ENCODE measurements around the gene DHH.

The DHH gene

DNA sequence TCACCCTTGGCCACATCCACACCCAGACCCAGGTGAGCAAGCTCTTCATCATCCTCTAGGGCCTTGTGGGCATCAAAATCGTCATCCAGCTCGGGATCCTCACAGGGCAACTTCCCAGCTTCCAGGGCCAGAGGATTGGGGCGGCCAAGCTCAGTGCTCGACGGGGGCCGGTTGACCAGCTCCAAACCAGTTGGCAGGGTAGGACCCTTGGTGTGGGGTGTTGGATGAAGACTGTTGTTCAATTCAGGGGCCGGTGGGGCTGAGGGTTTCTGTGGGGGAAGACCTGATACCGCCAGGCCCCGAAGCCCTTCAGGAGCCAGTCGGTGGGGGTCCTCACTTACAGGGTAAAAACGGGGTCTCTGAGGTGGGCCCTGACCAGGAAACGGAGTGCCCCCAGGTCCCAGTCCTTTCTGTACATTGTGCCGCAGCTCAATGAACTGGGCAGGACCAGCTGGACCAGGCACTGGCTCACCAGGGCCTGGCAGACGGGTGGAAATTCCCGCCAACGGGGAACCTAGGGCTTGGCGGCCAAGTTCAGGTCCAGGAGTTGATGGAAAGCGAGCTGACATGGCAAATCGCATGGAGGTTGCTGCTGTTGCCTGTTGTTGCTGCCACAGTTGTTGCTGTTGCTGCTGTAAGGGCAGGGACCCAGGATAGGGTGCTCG lies 56.2 kb downstream of the DHH start:
- Mint-ChIP-seq H3K27me3 (no peaks in the 10 kb centered on the region), H3K4me1 (peaks cover 5% of the 10 kb centered on the region), H3K36me3 (ENCODE audit: insufficient read depth) (peaks cover 47% of the 10 kb centered on the region), H3K9me3 (no peaks in the 10 kb centered on the region), H3K4me3 (no peak overlapping the region), H3K27ac (ENCODE audit: low read depth) (no peak overlapping the region)
- ATAC-seq (replicated peaks; ENCODE audit: extremely low read depth, poor library complexity, severe bottlenecking): no peak
- no peak for DNase-seq (ENCODE audit: low spot score in 2 of 2)

DNA sequence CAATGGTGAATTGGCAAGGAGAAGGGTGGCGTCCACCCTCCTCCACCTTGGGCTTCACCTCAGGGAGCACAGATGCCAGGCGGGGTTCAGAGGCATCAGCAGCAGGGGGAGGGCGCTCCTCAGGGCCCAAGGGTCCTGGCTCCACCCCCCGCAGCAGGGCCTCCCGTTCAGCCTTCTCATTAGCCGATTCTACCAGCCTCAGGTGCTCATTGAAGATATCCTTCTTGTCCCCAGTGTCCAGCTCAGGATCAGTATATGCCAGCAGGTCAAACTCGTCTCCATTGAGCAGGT lies 56.7 kb downstream of the DHH start:
- H3K9me3 Mint-ChIP-seq: no peaks in the 10 kb centered on the region
- no peak overlapping the region for H3K27ac Mint-ChIP-seq (ENCODE audit: low read depth)
- H3K27me3 Mint-ChIP-seq: no peaks in the 10 kb centered on the region
- H3K4me3 Mint-ChIP-seq: no peak overlapping the region
- peaks cover 5% of the 10 kb centered on the region for H3K4me1 Mint-ChIP-seq
- ATAC-seq (replicated peaks; ENCODE audit: extremely low read depth, poor library complexity, severe bottlenecking) (no peak), DNase-seq (ENCODE audit: low spot score in 2 of 2) (no peak)
- H3K36me3 Mint-ChIP-seq (ENCODE audit: insufficient read depth): peaks cover 43% of the 10 kb centered on the region

DNA sequence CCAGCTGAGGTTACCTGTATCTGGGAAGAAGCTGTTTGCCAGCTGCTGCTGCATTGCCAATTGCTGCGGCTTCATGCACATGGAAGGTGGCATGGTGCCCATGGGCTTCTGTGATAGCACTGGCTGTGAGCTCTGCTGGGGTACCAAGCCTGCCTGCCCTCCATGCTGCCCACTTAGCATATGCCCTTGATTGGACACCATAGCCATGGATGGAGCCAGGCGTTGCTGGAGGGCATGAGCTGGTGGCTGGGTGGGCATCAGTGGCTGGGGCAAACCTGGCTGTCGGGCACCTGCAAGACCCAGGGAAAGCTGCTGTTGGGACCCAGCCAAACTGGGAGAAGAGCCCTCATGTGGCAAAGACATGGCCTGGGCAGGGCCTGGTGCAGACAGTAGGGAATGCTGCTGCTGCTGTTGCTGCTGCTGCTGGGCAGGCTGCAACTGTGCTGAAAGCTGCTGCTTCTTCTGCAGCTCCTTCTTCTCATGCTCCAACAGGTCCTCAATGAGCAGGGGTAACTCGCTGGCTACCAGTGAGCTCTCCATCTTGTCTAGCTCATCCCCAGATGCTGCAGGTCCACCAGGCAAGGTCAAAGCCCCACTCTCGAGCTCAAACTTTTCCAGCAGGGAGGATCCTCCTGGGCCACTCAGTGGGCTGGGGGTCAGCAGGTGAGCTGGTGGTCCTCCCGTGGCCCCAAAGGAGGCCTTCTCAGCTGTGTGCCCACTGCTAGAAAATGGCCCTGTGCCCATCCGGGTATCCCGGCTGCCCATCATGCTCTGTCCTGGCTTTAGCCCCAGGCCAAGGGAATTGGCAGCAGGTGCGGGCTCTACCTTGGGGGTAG lies 57.3 kb downstream of the DHH start:
- no peaks in the 10 kb centered on the region for H3K27me3 Mint-ChIP-seq
- no peak overlapping the region for H3K27ac Mint-ChIP-seq (ENCODE audit: low read depth)
- ATAC-seq (replicated peaks; ENCODE audit: extremely low read depth, poor library complexity, severe bottlenecking) (no peak), DNase-seq (ENCODE audit: low spot score in 2 of 2) (no peak)
- H3K4me3 Mint-ChIP-seq: no peak overlapping the region
- no peaks in the 10 kb centered on the region for H3K9me3 Mint-ChIP-seq
- peaks cover 5% of the 10 kb centered on the region for H3K4me1 Mint-ChIP-seq
- peaks cover 38% of the 10 kb centered on the region for H3K36me3 Mint-ChIP-seq (ENCODE audit: insufficient read depth)
